ENCODE results near the gene IFNAR1. TPM values are rescaled to one million over a fixed set of nuclear protein-coding genes. Genes with fewer than 3 reads are reported as not detected.

IFNAR1 gene
- total RNA-seq, 1 donor from 2014 or later: 34.8 TPM

DNA sequence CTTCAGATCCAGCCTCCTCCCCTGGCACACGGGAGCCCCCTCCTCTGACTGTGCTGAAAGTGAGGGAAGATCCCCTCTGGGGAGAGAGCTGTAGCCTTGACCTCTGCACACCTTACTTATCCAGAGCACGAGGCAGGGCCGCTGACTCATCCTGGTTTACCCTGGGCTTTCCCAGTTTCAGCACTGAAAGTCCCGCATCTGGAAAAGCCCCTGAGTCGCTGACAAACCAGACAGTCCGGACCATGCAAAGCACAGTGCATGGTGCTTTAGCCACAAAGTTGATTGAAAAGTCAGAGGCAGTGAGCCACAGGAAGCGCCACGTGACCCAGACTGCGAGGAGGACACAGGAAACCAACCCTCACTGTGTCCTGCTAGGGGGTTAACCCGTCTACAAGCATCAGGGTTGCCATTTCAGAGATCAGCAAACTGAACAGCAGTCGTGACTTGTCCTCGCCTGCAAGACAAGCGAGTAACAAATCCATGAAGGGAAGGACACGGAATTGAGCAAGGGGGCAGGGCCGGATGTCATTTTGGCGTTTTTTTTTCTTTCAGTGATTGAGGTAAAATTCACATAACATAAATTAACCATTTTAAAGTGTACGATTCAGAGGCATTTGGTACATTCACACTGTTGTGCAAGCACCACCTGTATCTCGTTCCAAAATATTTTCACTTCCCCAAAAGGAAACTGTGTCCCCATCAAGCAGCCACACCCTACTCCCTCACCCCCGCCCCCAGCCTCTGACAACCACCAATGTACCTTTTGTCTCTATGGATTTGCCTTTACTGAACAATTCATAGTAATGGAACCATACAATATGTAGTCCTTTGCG, 58.5 kb downstream of the IFNAR1 start:
- Mint-ChIP-seq H3K9me3 (ENCODE audit: unreplicated experiment) (no peaks in the 10 kb centered on the region), H3K36me3 (ENCODE audit: low read depth, unreplicated experiment) (no peaks in the 10 kb centered on the region), H3K27me3 (ENCODE audit: unreplicated experiment) (peaks cover 4% of the 10 kb centered on the region), H3K4me1 (ENCODE audit: unreplicated experiment) (peaks cover 12% of the 10 kb centered on the region), H3K27ac (ENCODE audit: unreplicated experiment) (no peak overlapping the region), H3K4me3 (ENCODE audit: unreplicated experiment) (peak overlapping the region; percentile 72)
- TF ChIP-seq, protein P1, sequence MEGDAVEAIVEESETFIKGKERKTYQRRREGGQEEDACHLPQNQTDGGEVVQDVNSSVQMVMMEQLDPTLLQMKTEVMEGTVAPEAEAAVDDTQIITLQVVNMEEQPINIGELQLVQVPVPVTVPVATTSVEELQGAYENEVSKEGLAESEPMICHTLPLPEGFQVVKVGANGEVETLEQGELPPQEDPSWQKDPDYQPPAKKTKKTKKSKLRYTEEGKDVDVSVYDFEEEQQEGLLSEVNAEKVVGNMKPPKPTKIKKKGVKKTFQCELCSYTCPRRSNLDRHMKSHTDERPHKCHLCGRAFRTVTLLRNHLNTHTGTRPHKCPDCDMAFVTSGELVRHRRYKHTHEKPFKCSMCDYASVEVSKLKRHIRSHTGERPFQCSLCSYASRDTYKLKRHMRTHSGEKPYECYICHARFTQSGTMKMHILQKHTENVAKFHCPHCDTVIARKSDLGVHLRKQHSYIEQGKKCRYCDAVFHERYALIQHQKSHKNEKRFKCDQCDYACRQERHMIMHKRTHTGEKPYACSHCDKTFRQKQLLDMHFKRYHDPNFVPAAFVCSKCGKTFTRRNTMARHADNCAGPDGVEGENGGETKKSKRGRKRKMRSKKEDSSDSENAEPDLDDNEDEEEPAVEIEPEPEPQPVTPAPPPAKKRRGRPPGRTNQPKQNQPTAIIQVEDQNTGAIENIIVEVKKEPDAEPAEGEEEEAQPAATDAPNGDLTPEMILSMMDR (IDR thresholded peaks at IDR 0.05; ENCODE audit: unreplicated experiment): no peak
- no peak for DNase-seq (ENCODE audit: low spot score)

GRCh38 chr21:33384841-33385331, 60.1 kb downstream of the IFNAR1 start:
- no peak overlapping the region for H3K4me3 Mint-ChIP-seq (ENCODE audit: unreplicated experiment)
- no peaks in the 10 kb centered on the region for H3K9me3 Mint-ChIP-seq (ENCODE audit: unreplicated experiment)
- H3K4me1 Mint-ChIP-seq (ENCODE audit: unreplicated experiment): peaks cover 12% of the 10 kb centered on the region
- TF ChIP-seq, protein P1 (IDR thresholded peaks at IDR 0.05; ENCODE audit: unreplicated experiment): no peak
- no peak for DNase-seq (ENCODE audit: low spot score)
- no peaks in the 10 kb centered on the region for H3K36me3 Mint-ChIP-seq (ENCODE audit: low read depth, unreplicated experiment)
- peaks cover 1% of the 10 kb centered on the region for H3K27me3 Mint-ChIP-seq (ENCODE audit: unreplicated experiment)
- H3K27ac Mint-ChIP-seq (ENCODE audit: unreplicated experiment): no peak overlapping the region

- H3K27ac Mint-ChIP-seq (ENCODE audit: unreplicated experiment): no peak overlapping the region
- no peaks in the 10 kb centered on the region for H3K9me3 Mint-ChIP-seq (ENCODE audit: unreplicated experiment)
- H3K4me1 Mint-ChIP-seq (ENCODE audit: unreplicated experiment): peaks cover 5% of the 10 kb centered on the region
- no peaks in the 10 kb centered on the region for H3K27me3 Mint-ChIP-seq (ENCODE audit: unreplicated experiment)
- H3K36me3 Mint-ChIP-seq (ENCODE audit: low read depth, unreplicated experiment): no peaks in the 10 kb centered on the region
- peak; percentile 25 for DNase-seq (ENCODE audit: low spot score)
- no peak overlapping the region for H3K4me3 Mint-ChIP-seq (ENCODE audit: unreplicated experiment)
- TF ChIP-seq, protein P1 (IDR thresholded peaks at IDR 0.05; ENCODE audit: unreplicated experiment): no peak
These were observed 61.5 kb downstream of the IFNAR1 start for GRCh38 chr21:33386222-33386784.

DNA sequence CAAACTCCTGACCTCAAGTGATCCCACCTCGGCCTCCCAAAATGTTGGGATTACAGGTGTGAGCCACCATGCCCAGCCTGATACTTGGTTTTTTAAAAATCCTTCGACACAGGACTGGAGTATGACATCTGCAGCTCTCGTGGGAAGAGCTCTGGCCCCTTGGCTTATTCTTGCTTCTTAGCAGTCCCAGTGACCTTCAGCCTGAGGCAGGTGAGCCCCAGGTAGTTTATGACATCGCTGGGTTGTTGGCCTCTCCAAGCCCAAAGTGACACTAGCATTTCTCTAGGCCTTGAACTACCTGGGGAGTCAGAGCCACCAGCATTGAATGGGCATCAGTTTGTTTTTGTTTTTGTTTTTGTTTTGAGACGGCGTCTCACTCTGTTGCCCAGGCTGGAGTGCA, 62.5 kb downstream of the IFNAR1 start:
- no peak for DNase-seq (ENCODE audit: low spot score)
- TF ChIP-seq, protein P1 (IDR thresholded peaks at IDR 0.05; ENCODE audit: unreplicated experiment): no peak
- no peak overlapping the region for H3K4me3 Mint-ChIP-seq (ENCODE audit: unreplicated experiment)
- H3K27me3 Mint-ChIP-seq (ENCODE audit: unreplicated experiment): no peaks in the 10 kb centered on the region
- no peak overlapping the region for H3K27ac Mint-ChIP-seq (ENCODE audit: unreplicated experiment)
- H3K9me3 Mint-ChIP-seq (ENCODE audit: unreplicated experiment): no peaks in the 10 kb centered on the region
- H3K36me3 Mint-ChIP-seq (ENCODE audit: low read depth, unreplicated experiment): no peaks in the 10 kb centered on the region
- peaks cover 5% of the 10 kb centered on the region for H3K4me1 Mint-ChIP-seq (ENCODE audit: unreplicated experiment)

DNA sequence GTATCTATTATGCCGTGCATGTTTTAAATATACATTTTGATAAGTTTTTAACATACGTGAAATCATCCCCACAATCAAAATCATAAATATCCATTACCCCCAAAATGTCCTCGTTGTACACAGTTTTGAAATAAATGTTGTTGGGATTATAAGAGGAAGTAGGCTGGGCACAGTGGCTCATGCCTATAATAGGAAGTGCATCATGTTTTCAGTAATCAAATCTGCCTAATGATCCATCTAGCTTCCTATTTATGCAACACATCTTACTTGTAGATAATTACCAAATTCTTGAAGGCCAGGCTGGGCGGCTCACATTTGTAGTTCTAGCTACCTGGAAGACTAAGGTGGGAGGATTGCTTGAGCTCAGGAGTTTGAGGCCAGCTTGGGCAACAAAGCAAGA, 63.4 kb downstream of the IFNAR1 start:
- Mint-ChIP-seq H3K9me3 (ENCODE audit: unreplicated experiment) (no peaks in the 10 kb centered on the region), H3K27ac (ENCODE audit: unreplicated experiment) (no peak overlapping the region), H3K36me3 (ENCODE audit: low read depth, unreplicated experiment) (no peaks in the 10 kb centered on the region), H3K4me3 (ENCODE audit: unreplicated experiment) (no peak overlapping the region), H3K4me1 (ENCODE audit: unreplicated experiment) (peaks cover 2% of the 10 kb centered on the region), H3K27me3 (ENCODE audit: unreplicated experiment) (no peaks in the 10 kb centered on the region)
- no peak for DNase-seq (ENCODE audit: low spot score)
- TF ChIP-seq, protein P1 (IDR thresholded peaks at IDR 0.05; ENCODE audit: unreplicated experiment): no peak
